ENCODE data around the gene ZNRF2.

ZNRF2 gene

GRCh38 chr7:30349170-30349569, 64.8 kb downstream of the ZNRF2 start:
- Histone ChIP-seq H3K27me3 (ENCODE audit: insufficient read depth, poor library complexity, severe bottlenecking) (no peaks in the 10 kb centered on the region), H3K4me1 (ENCODE audit: insufficient read depth, poor library complexity, severe bottlenecking) (peaks cover 49% of the 10 kb centered on the region), H3K9me3 (ENCODE audit: severe bottlenecking) (no peaks in the 10 kb centered on the region), H3K4me3 (ENCODE audit: severe bottlenecking) (no peak overlapping the region), H3K36me3 (ENCODE audit: low read depth) (no peaks in the 10 kb centered on the region), H3K27ac (ENCODE audit: poor library complexity, severe bottlenecking) (peak overlapping the region; percentile 85)
- DNase-seq (ENCODE audit: low spot score) (no peak), ATAC-seq (ENCODE audit: low read depth) (no peak)
- TF ChIP-seq CTCF (IDR thresholded peaks at IDR 0.05; ENCODE audit: poor library complexity, severe bottlenecking), result no peak

GRCh38 chr7:30349816-30350215, 65.4 kb downstream of the ZNRF2 start:
- no peak overlapping the region for H3K4me3 ChIP-seq (ENCODE audit: severe bottlenecking)
- H3K9me3 ChIP-seq (ENCODE audit: severe bottlenecking), result no peaks in the 10 kb centered on the region
- no peak for TF ChIP-seq CTCF (IDR thresholded peaks at IDR 0.05; ENCODE audit: poor library complexity, severe bottlenecking)
- peaks cover 43% of the 10 kb centered on the region for H3K4me1 ChIP-seq (ENCODE audit: insufficient read depth, poor library complexity, severe bottlenecking)
- H3K36me3 ChIP-seq (ENCODE audit: low read depth), result no peaks in the 10 kb centered on the region
- no peaks in the 10 kb centered on the region for H3K27me3 ChIP-seq (ENCODE audit: insufficient read depth, poor library complexity, severe bottlenecking)
- no peak for ATAC-seq (ENCODE audit: low read depth)
- DNase-seq (ENCODE audit: low spot score), result no peak
- H3K27ac ChIP-seq (ENCODE audit: poor library complexity, severe bottlenecking), result peak overlapping the region; percentile 85

- DNase-seq (ENCODE audit: low spot score), result no peak
Observed at GRCh38 chr7:30351286-30351685, 66.9 kb downstream of the ZNRF2 start.

GRCh38 chr7:30351724-30352123, 67.3 kb downstream of the ZNRF2 start:
- peaks cover 41% of the 10 kb centered on the region for H3K4me1 ChIP-seq (ENCODE audit: insufficient read depth, poor library complexity, severe bottlenecking)
- no peaks in the 10 kb centered on the region for H3K36me3 ChIP-seq (ENCODE audit: low read depth)
- H3K4me3 ChIP-seq (ENCODE audit: severe bottlenecking), result no peak overlapping the region
- H3K9me3 ChIP-seq (ENCODE audit: severe bottlenecking), result no peaks in the 10 kb centered on the region
- no peak for TF ChIP-seq CTCF (IDR thresholded peaks at IDR 0.05; ENCODE audit: poor library complexity, severe bottlenecking)
- H3K27me3 ChIP-seq (ENCODE audit: insufficient read depth, poor library complexity, severe bottlenecking), result no peaks in the 10 kb centered on the region
- H3K27ac ChIP-seq (ENCODE audit: poor library complexity, severe bottlenecking), result no peak overlapping the region
- DNase-seq (ENCODE audit: low spot score) (no peak), ATAC-seq (ENCODE audit: low read depth) (no peak)

More at GRCh38 chr7:30351286-30351685, 66.9 kb downstream of the ZNRF2 start:
- Histone ChIP-seq H3K27ac (ENCODE audit: poor library complexity, severe bottlenecking) (no peak overlapping the region), H3K4me3 (ENCODE audit: severe bottlenecking) (no peak overlapping the region), H3K36me3 (ENCODE audit: low read depth) (no peaks in the 10 kb centered on the region), H3K27me3 (ENCODE audit: insufficient read depth, poor library complexity, severe bottlenecking) (no peaks in the 10 kb centered on the region), H3K9me3 (ENCODE audit: severe bottlenecking) (no peaks in the 10 kb centered on the region), H3K4me1 (ENCODE audit: insufficient read depth, poor library complexity, severe bottlenecking) (peaks cover 43% of the 10 kb centered on the region)
- no peak for TF ChIP-seq CTCF (IDR thresholded peaks at IDR 0.05; ENCODE audit: poor library complexity, severe bottlenecking)
- ATAC-seq (ENCODE audit: low read depth), result no peak

- peak; percentile 47 for TF ChIP-seq CTCF (IDR thresholded peaks at IDR 0.05; ENCODE audit: poor library complexity, severe bottlenecking)
- Histone ChIP-seq H3K36me3 (ENCODE audit: low read depth) (no peaks in the 10 kb centered on the region), H3K4me1 (ENCODE audit: insufficient read depth, poor library complexity, severe bottlenecking) (peaks cover 36% of the 10 kb centered on the region), H3K27ac (ENCODE audit: poor library complexity, severe bottlenecking) (no peak overlapping the region), H3K9me3 (ENCODE audit: severe bottlenecking) (no peaks in the 10 kb centered on the region), H3K4me3 (ENCODE audit: severe bottlenecking) (no peak overlapping the region), H3K27me3 (ENCODE audit: insufficient read depth, poor library complexity, severe bottlenecking) (no peaks in the 10 kb centered on the region)
- ATAC-seq (ENCODE audit: low read depth) (no peak), DNase-seq (ENCODE audit: low spot score) (no peak)
Observed at GRCh38 chr7:30352169-30352568, 67.8 kb downstream of the ZNRF2 start.
